Right lung (tissue), 5 donors: ENCODE measurements around the gene HLA-DQB1. TPM values are rescaled to one million over a fixed set of nuclear protein-coding genes. Genes with fewer than 3 reads are reported as not detected.

Experiments
- DNase-seq, 2 donors: peaks; one replicate each; pipeline ENCODE4 v3.0.0-alpha.2; 2013
- polyA plus RNA-seq, 5 donors: library from polyadenylated mRNA; unstranded; fragments of 120-200 nt; gene quantifications; one replicate each; pipeline versions ENCODE4 v1.2.1 to v1.2.3, GENCODE V29; 2013; ENCODE audit warnings: inconsistent platforms in 1 of 5, low replicate concordance in 1 of 5; ENCODE audit not compliant: insufficient read length in 5 of 5, insufficient read depth in 1 of 5

The HLA-DQB1 gene
- polyA plus RNA-seq, 5 donors = 2.9 to 11.2 (median 4.4) TPM

GRCh38 chr6:32627831-32628230 lies 38.6 kb downstream of the HLA-DQB1 start:
- no peak for DNase-seq

- no peak for DNase-seq
Measured at GRCh38 chr6:32627249-32627648, 39.2 kb downstream of the HLA-DQB1 start.

- DNase-seq = no peak
Measured at GRCh38 chr6:32625137-32625536, 41.3 kb downstream of the HLA-DQB1 start.

- DNase-seq = no peak
Measured at GRCh38 chr6:32624565-32624964, 41.9 kb downstream of the HLA-DQB1 start.

GRCh38 chr6:32623693-32624092 lies 42.8 kb downstream of the HLA-DQB1 start:
- DNase-seq = no peak

- DNase-seq = no peak
Measured at GRCh38 chr6:32622545-32623401, 43.7 kb downstream of the HLA-DQB1 start.

- no peak for DNase-seq
Measured at GRCh38 chr6:32621372-32621771, 45.1 kb downstream of the HLA-DQB1 start.

GRCh38 chr6:32617751-32618150 lies 48.7 kb downstream of the HLA-DQB1 start:
- DNase-seq = no peak

- no peak for DNase-seq
Measured at GRCh38 chr6:32615885-32616532, 50.4 kb downstream of the HLA-DQB1 start.

GRCh38 chr6:32614366-32615081 lies 51.9 kb downstream of the HLA-DQB1 start:
- no peak for DNase-seq

GRCh38 chr6:32613475-32613874 lies 53.0 kb downstream of the HLA-DQB1 start:
- no peak for DNase-seq

- DNase-seq = no peak
Measured at GRCh38 chr6:32610682-32611296, 55.7 kb downstream of the HLA-DQB1 start.

- peak; percentile 65 to 66 for DNase-seq
Measured at GRCh38 chr6:32609731-32610640, 56.5 kb downstream of the HLA-DQB1 start.

Other genes with a start within 250 kb of the HLA-DQB1 start
- 10 to 100 TPM; 50.0 to 79.3 (median 62.3) TPM for gene HLA-DRA, start 226.8 kb downstream of the HLA-DQB1 start, polyA plus RNA-seq
- 10 to 100 TPM in 1 of 5 donors, 1 to 10 TPM in 4; 4.8 to 25.6 (median 6.4) TPM for gene HLA-DRB5, start 136.4 kb downstream of the HLA-DQB1 start, polyA plus RNA-seq
- 10 to 100 TPM in 4 of 5 donors, 1 to 10 TPM in 1; 9.7 to 33.9 (median 21.7) TPM for gene HLA-DRB1, start 76.8 kb downstream of the HLA-DQB1 start, polyA plus RNA-seq
- gene HLA-DQA1, start 29.3 kb downstream of the HLA-DQB1 start, polyA plus RNA-seq = 1 to 10 TPM; 4.0 to 8.7 (median 4.4) TPM
- gene HLA-DQA2, start 74.7 kb upstream of the HLA-DQB1 start, polyA plus RNA-seq = 1 to 10 TPM in 4 of 5 donors, under 1 TPM in 1; 0.45 to 2.0 (median 1.2) TPM
- 1 to 10 TPM in 3 of 5 donors, under 1 TPM in 2; 0.27 to 2.1 (median 1.1) TPM for gene HLA-DQB2, start 96.9 kb upstream of the HLA-DQB1 start, polyA plus RNA-seq
- gene HLA-DOB, start 150.3 kb upstream of the HLA-DQB1 start, polyA plus RNA-seq = under 1 TPM; 0.27 to 0.63 (median 0.38) TPM
- 10 to 100 TPM; 14.7 to 19.6 (median 16.6) TPM for gene TAP2, start 172.1 kb upstream of the HLA-DQB1 start, polyA plus RNA-seq
- 10 to 100 TPM; 39.7 to 43.3 (median 41.6) TPM for gene PSMB8, start 177.4 kb upstream of the HLA-DQB1 start, polyA plus RNA-seq
- 10 to 100 TPM; 18.2 to 22.5 (median 20.2) TPM for gene TAP1, start 187.0 kb upstream of the HLA-DQB1 start, polyA plus RNA-seq
- gene PSMB9, start 187.5 kb upstream of the HLA-DQB1 start, polyA plus RNA-seq = 10 to 100 TPM; 13.6 to 17.0 (median 15.4) TPM